Measurements from ENCODE around the gene FAM114A1.

FAM114A1 gene

GRCh38 chr4:38946919-38947318 is 79.3 kb downstream of the FAM114A1 start:
- H3K9me3 ChIP-seq (ENCODE audit: control insufficient read depth, insufficient read depth, low read length), result no peaks in the 10 kb centered on the region
- H4K20me1 ChIP-seq (ENCODE audit: control insufficient read depth, insufficient read depth, low read depth, low read length), result no peaks in the 10 kb centered on the region
- no peaks in the 10 kb centered on the region for H3K9me2 ChIP-seq (replicated peaks; ENCODE audit: control insufficient read depth, low read length)
- H3K79me2 ChIP-seq (ENCODE audit: control insufficient read depth, low read length), result no peaks in the 10 kb centered on the region
- H3K36me3 ChIP-seq (ENCODE audit: control insufficient read depth, low read length), result no peaks in the 10 kb centered on the region
- H3F3A ChIP-seq (ENCODE audit: control insufficient read depth, insufficient read depth), result no peaks in the 10 kb centered on the region
- H3K27ac ChIP-seq (ENCODE audit: low read depth, low read length), result no peak overlapping the region
- no peak overlapping the region for H3K4me2 ChIP-seq (ENCODE audit: low read length)
- no peak overlapping the region for H3K4me3 ChIP-seq (ENCODE audit: low read length)
- no peaks in the 10 kb centered on the region for H3K4me1 ChIP-seq (ENCODE audit: control insufficient read depth, low read length)
- TF ChIP-seq EZH2phosphoT487 (IDR thresholded peaks at IDR 0.05; ENCODE audit: borderline replicate concordance, low read length) (no peak), CTCF (IDR thresholded peaks at IDR 0.05; ENCODE audit: low read depth, low read length, poor library complexity, severe bottlenecking) (no peak)
- H3K27me3 ChIP-seq (ENCODE audit: control insufficient read depth, low read length), result peaks cover 3% of the 10 kb centered on the region; the same call in 1 of the 2 replicates

- no peaks in the 10 kb centered on the region for H3F3A ChIP-seq (ENCODE audit: control insufficient read depth, insufficient read depth)
- H3K27me3 ChIP-seq (ENCODE audit: control insufficient read depth, low read length), result peaks cover 6% of the 10 kb centered on the region; the same call in 1 of the 2 replicates
- H3K27ac ChIP-seq (ENCODE audit: low read depth, low read length), result no peak overlapping the region
- H3K4me2 ChIP-seq (ENCODE audit: low read length), result no peak overlapping the region
- no peaks in the 10 kb centered on the region for H3K4me1 ChIP-seq (ENCODE audit: control insufficient read depth, low read length)
- H3K79me2 ChIP-seq (ENCODE audit: control insufficient read depth, low read length), result no peaks in the 10 kb centered on the region
- H3K9me2 ChIP-seq (replicated peaks; ENCODE audit: control insufficient read depth, low read length), result no peaks in the 10 kb centered on the region
- H3K36me3 ChIP-seq (ENCODE audit: control insufficient read depth, low read length), result no peaks in the 10 kb centered on the region
- no peaks in the 10 kb centered on the region for H3K9me3 ChIP-seq (ENCODE audit: control insufficient read depth, insufficient read depth, low read length)
- H4K20me1 ChIP-seq (ENCODE audit: control insufficient read depth, insufficient read depth, low read depth, low read length), result no peaks in the 10 kb centered on the region
- no peak for TF ChIP-seq CTCF (IDR thresholded peaks at IDR 0.05; ENCODE audit: low read depth, low read length, poor library complexity, severe bottlenecking)
- TF ChIP-seq EZH2phosphoT487 (IDR thresholded peaks at IDR 0.05; ENCODE audit: borderline replicate concordance, low read length), result no peak
- no peak overlapping the region for H3K4me3 ChIP-seq (ENCODE audit: low read length)
These were observed 80.9 kb downstream of the FAM114A1 start for GRCh38 chr4:38948551-38948950.

GRCh38 chr4:38949411-38950051 is 81.9 kb downstream of the FAM114A1 start:
- no peaks in the 10 kb centered on the region for H3F3A ChIP-seq (ENCODE audit: control insufficient read depth, insufficient read depth)
- H3K27ac ChIP-seq (ENCODE audit: low read depth, low read length), result no peak overlapping the region
- H3K9me3 ChIP-seq (ENCODE audit: control insufficient read depth, insufficient read depth, low read length), result no peaks in the 10 kb centered on the region
- no peaks in the 10 kb centered on the region for H3K9me2 ChIP-seq (replicated peaks; ENCODE audit: control insufficient read depth, low read length)
- H3K4me3 ChIP-seq (ENCODE audit: low read length), result no peak overlapping the region
- H3K27me3 ChIP-seq (ENCODE audit: control insufficient read depth, low read length), result peaks cover 7% of the 10 kb centered on the region; the same call in 1 of the 2 replicates
- H3K79me2 ChIP-seq (ENCODE audit: control insufficient read depth, low read length), result no peaks in the 10 kb centered on the region
- H3K4me1 ChIP-seq (ENCODE audit: control insufficient read depth, low read length), result no peaks in the 10 kb centered on the region
- TF ChIP-seq CTCF (IDR thresholded peaks at IDR 0.05; ENCODE audit: low read depth, low read length, poor library complexity, severe bottlenecking) (no peak), EZH2phosphoT487 (IDR thresholded peaks at IDR 0.05; ENCODE audit: borderline replicate concordance, low read length) (no peak)
- H3K36me3 ChIP-seq (ENCODE audit: control insufficient read depth, low read length), result no peaks in the 10 kb centered on the region
- no peak overlapping the region for H3K4me2 ChIP-seq (ENCODE audit: low read length)
- no peaks in the 10 kb centered on the region for H4K20me1 ChIP-seq (ENCODE audit: control insufficient read depth, insufficient read depth, low read depth, low read length)

Measured in DOHH2 (cell line).